Activated T-cell treated with anti-CD3 and anti-CD28 coated beads, Interleukin-2, amount 50 U/mL, for 4 hours (primary cell): ENCODE results near the gene DNAJB13. TPM values are rescaled to one million over a fixed set of nuclear protein-coding genes. Genes with fewer than 3 reads are reported as not detected.

Source experiments
- ATAC-seq, 2 donors: fragments of 200-7000 bp; cut with Tn5 transposase; one replicate each; pipeline ENCODE4 v1.10.0; 2021
- DNase-seq: peaks from one replicate; pipeline ENCODE4 v3.0.0-alpha.2; 2020
- H3K27me3 Mint-ChIP-seq: one replicate; pipeline ENCODE4 v1.8.0; 2021; ENCODE audit warnings: low read depth, mixed read lengths
- H3K36me3 Mint-ChIP-seq: one replicate; pipeline ENCODE4 v1.8.0; 2022; ENCODE audit warnings: mixed read lengths; ENCODE audit not compliant: insufficient read depth
- H3K4me1 Mint-ChIP-seq: one replicate; pipeline ENCODE4 v1.8.0; 2021; ENCODE audit warnings: low read depth, mixed read lengths
- H3K4me3 Mint-ChIP-seq: one replicate; pipeline ENCODE4 v1.8.0; 2021; ENCODE audit warnings: mild to moderate bottlenecking, moderate library complexity, mixed read lengths
- H3K9me3 Mint-ChIP-seq: one replicate; pipeline ENCODE4 v1.8.0; 2021; ENCODE audit warnings: mixed read lengths
- total RNA-seq, 3 donors: library from RNA; stranded (reverse); gene quantifications; one replicate each; pipeline ENCODE4 v1.2.1, GENCODE V29; 2021

DNAJB13 gene
- total RNA-seq, 3 donors from 2014 or later, result 0.27 to 0.61 TPM; not detected in 1

GRCh38 chr11:73940801-73941570 lies 9.8 kb upstream of the DNAJB13 start:
- Mint-ChIP-seq H3K36me3 (peaks cover 6% of the 10 kb centered on the region), H3K9me3 (peaks cover 6% of the 10 kb centered on the region), H3K4me1 (no peaks in the 10 kb centered on the region), H3K27me3 (no peaks in the 10 kb centered on the region), H3K4me3 (no peak overlapping the region)
- ATAC-seq (no peak), DNase-seq (no peak)

DNA sequence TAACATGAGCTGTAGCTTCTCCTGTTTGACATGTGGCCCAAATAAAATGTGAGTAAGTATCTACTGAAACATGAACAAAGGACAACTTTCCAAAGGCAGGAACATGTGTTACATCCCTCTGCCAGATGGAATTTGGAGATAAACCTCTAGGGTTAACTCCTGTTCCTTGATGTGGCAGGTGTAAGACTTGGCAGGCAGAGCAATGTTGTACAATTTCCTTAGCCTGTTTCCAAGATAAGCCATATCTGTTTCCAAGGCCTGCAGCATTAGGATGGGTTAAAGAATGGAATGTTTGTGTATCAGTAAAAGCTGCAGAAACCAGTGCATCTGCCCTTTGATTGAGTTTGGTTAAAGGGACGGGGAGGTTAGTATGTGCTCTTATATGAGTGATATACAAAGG lies 8.8 kb upstream of the DNAJB13 start:
- H3K27me3 Mint-ChIP-seq, result no peaks in the 10 kb centered on the region
- peaks cover 6% of the 10 kb centered on the region for H3K36me3 Mint-ChIP-seq
- ATAC-seq, result no peak
- peaks cover 6% of the 10 kb centered on the region for H3K9me3 Mint-ChIP-seq
- DNase-seq, result no peak
- no peaks in the 10 kb centered on the region for H3K4me1 Mint-ChIP-seq
- no peak overlapping the region for H3K4me3 Mint-ChIP-seq

DNA sequence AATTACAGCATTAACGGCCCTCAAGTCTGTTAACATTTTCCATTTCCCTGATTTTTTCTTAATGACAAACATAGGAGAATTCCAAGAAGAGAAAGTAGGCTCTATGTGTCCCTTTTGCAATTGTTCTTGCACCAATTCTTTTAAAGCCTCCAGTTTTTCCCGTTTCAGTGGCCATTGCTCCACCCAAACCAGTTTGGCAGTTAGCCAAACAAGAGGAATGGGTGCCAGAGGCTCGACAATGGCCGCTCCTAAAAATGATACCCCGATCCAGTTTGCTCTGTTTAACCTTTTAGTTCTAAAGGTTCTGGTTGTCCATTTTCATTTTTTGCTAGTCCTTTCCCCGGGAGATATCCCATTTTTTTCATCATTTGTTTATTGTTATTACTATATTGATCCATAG lies 6.7 kb upstream of the DNAJB13 start:
- Mint-ChIP-seq H3K27me3 (no peaks in the 10 kb centered on the region), H3K9me3 (peaks cover 6% of the 10 kb centered on the region), H3K36me3 (peaks cover 6% of the 10 kb centered on the region), H3K4me3 (no peak overlapping the region), H3K4me1 (no peaks in the 10 kb centered on the region)
- DNase-seq (no peak), ATAC-seq (no peak)

DNA sequence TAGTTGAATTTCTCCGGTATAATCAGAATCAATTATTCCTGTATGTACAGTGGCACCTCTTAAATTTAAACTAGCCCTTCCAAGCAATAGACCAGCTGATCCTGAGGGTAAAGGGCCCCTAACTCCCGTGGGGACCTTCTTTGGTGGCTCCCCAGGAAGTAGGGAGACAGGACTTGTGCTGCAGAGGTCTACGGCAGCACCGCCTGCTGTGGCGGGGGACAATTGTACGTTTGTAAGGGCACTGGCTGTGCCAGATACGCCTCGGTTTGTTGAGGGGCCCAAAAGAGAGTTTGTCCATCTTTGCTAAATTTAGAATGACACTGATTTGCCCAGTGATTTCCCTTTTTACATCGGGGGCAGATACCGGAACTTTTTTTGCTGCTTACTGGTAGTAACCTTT lies 5.9 kb upstream of the DNAJB13 start:
- Mint-ChIP-seq H3K9me3 (peaks cover 6% of the 10 kb centered on the region), H3K36me3 (peaks cover 6% of the 10 kb centered on the region), H3K4me3 (no peak overlapping the region), H3K27me3 (no peaks in the 10 kb centered on the region), H3K4me1 (no peaks in the 10 kb centered on the region)
- ATAC-seq (no peak), DNase-seq (no peak)

- Mint-ChIP-seq H3K9me3 (peaks cover 6% of the 10 kb centered on the region), H3K36me3 (peaks cover 6% of the 10 kb centered on the region), H3K27me3 (no peaks in the 10 kb centered on the region), H3K4me1 (no peaks in the 10 kb centered on the region), H3K4me3 (no peak overlapping the region)
- ATAC-seq (no peak), DNase-seq (no peak)
These were observed 5.4 kb upstream of the DNAJB13 start for GRCh38 chr11:73945396-73945795.

GRCh38 chr11:73946798-73947458 lies 3.9 kb upstream of the DNAJB13 start:
- no peak for DNase-seq

GRCh38 chr11:73949246-73949645 lies 1.6 kb upstream of the DNAJB13 start:
- no peaks in the 10 kb centered on the region for H3K4me1 Mint-ChIP-seq
- no peak overlapping the region for H3K4me3 Mint-ChIP-seq
- no peaks in the 10 kb centered on the region for H3K9me3 Mint-ChIP-seq
- ATAC-seq (no peak), DNase-seq (no peak)
- H3K27me3 Mint-ChIP-seq, result no peaks in the 10 kb centered on the region
- H3K36me3 Mint-ChIP-seq, result no peaks in the 10 kb centered on the region

More at GRCh38 chr11:73946798-73947458, 3.9 kb upstream of the DNAJB13 start:
- no peak for ATAC-seq
- Mint-ChIP-seq H3K4me3 (no peak overlapping the region), H3K4me1 (no peaks in the 10 kb centered on the region), H3K27me3 (no peaks in the 10 kb centered on the region), H3K9me3 (no peaks in the 10 kb centered on the region), H3K36me3 (no peaks in the 10 kb centered on the region)

DNA sequence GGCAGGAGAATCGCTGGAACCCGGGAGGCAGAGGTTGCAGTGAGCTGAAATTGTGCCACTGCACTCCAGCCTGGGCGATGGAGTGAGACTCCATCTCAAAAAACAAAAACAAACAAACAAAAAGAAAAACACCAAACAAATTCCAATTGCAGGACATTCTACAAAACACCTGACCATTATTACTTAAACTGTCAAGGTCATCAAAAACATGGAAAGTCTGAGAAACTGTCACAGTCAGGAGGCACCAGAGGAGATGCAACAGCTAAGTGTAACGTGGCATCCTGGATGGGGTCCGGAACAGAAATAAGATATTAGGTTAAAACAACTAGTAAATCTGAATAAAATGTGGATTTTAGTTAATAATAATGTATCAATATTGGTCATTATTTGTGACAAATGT lies 914 bp upstream of the DNAJB13 start:
- H3K9me3 Mint-ChIP-seq, result no peaks in the 10 kb centered on the region
- DNase-seq, result no peak
- no peak for ATAC-seq
- H3K36me3 Mint-ChIP-seq, result no peaks in the 10 kb centered on the region
- no peaks in the 10 kb centered on the region for H3K4me1 Mint-ChIP-seq
- no peak overlapping the region for H3K4me3 Mint-ChIP-seq
- no peaks in the 10 kb centered on the region for H3K27me3 Mint-ChIP-seq

GRCh38 chr11:73951797-73952196 lies 971 bp downstream of the DNAJB13 start:
- H3K27me3 Mint-ChIP-seq, result peaks cover 2% of the 10 kb centered on the region
- no peaks in the 10 kb centered on the region for H3K4me1 Mint-ChIP-seq
- no peaks in the 10 kb centered on the region for H3K9me3 Mint-ChIP-seq
- no peak for DNase-seq
- H3K36me3 Mint-ChIP-seq, result no peaks in the 10 kb centered on the region
- H3K4me3 Mint-ChIP-seq, result no peak overlapping the region
- no peak for ATAC-seq

- ATAC-seq (peak in 1 of 2 donors; percentile 18), DNase-seq (no peak)
- H3K4me1 Mint-ChIP-seq, result peaks cover 2% of the 10 kb centered on the region
- no peaks in the 10 kb centered on the region for H3K36me3 Mint-ChIP-seq
- peaks cover 6% of the 10 kb centered on the region for H3K27me3 Mint-ChIP-seq
- H3K4me3 Mint-ChIP-seq, result peak overlapping the region; percentile 30
- H3K9me3 Mint-ChIP-seq, result no peaks in the 10 kb centered on the region
These were observed 6.2 kb downstream of the DNAJB13 start for GRCh38 chr11:73956876-73957653.

DNA sequence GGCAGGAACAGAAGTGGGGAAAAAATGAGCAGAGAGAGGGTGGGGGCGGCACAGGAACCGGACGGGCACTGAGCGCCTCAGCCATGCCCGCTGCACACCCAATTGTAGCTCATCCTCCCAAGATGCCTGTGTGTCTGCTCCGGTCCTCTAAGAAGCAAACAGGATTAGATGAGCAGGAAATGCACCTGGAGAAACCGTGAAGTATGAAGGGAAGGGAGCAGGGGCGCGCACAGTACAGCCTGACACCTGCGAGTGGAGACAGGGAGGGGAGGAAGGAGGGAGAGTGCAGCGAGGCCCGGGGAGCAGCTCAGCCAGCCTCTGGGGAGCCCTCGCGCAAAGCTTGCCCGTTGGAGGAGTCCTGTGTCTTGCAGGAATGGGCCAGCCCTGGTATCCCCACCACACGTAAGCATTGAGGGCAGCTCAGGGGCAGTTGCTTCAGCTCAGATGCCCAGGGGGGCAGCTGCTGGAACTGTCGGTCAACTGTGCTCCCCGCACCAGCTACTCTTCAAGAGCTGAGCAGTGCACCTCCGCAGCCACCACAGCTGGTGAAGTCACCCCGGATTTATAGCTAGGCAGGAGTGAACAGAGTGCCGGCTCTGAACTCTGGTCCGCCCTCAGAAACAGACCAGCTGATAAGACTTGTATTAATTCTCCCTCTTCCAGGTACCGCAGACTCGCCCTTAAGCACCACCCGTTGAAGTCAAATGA lies 7.0 kb downstream of the DNAJB13 start:
- no peak for DNase-seq
- ATAC-seq, result no peak
- H3K36me3 Mint-ChIP-seq, result no peaks in the 10 kb centered on the region
- no peaks in the 10 kb centered on the region for H3K9me3 Mint-ChIP-seq
- peaks cover 6% of the 10 kb centered on the region for H3K27me3 Mint-ChIP-seq
- peaks cover 2% of the 10 kb centered on the region for H3K4me1 Mint-ChIP-seq
- H3K4me3 Mint-ChIP-seq, result no peak overlapping the region

GRCh38 chr11:73958521-73959141 lies 7.8 kb downstream of the DNAJB13 start:
- no peak for DNase-seq
- no peak for ATAC-seq
- no peaks in the 10 kb centered on the region for H3K36me3 Mint-ChIP-seq
- H3K4me3 Mint-ChIP-seq, result no peak overlapping the region
- H3K27me3 Mint-ChIP-seq, result peaks cover 6% of the 10 kb centered on the region
- H3K9me3 Mint-ChIP-seq, result no peaks in the 10 kb centered on the region
- H3K4me1 Mint-ChIP-seq, result peaks cover 2% of the 10 kb centered on the region

DNA sequence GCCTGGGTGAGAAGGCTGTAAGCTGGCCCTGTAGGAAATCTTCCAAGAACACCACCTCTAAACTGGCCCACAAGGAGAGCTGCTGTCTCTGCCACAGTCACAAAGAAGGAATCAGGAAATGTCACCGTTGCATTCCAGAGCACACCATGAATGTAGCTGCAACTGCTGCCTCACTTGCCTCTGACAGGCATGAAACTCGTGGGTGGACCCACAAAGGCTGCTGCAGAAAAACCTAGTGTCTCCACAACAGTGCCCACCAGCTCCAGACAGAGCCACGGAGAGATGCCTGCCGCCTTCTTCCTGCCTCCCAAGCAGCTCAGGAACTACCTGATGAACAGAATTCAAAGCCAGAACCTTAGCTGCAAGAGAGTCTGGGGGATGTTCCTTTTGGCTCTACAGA lies 10.5 kb downstream of the DNAJB13 start:
- Mint-ChIP-seq H3K4me3 (no peak overlapping the region), H3K4me1 (peaks cover 17% of the 10 kb centered on the region), H3K27me3 (peaks cover 6% of the 10 kb centered on the region), H3K9me3 (no peaks in the 10 kb centered on the region), H3K36me3 (no peaks in the 10 kb centered on the region)
- ATAC-seq (no peak), DNase-seq (no peak)
